ENCODE data around the gene SEPSECS.
"Not testable (repeated sequence)": the region's sequence is repeated elsewhere in the genome, so short reads cannot be mapped to it uniquely, and the experiment has no call there.

SEPSECS gene

GRCh38 chr4:25085671-25086070 lies 74.6 kb downstream of the SEPSECS start:
- DNase-seq (ENCODE audit: extremely low read depth, low read depth), result no peak
- TF ChIP-seq CTCF (IDR thresholded peaks at IDR 0.05; ENCODE audit: low read depth, low read length), result no peak

DNA sequence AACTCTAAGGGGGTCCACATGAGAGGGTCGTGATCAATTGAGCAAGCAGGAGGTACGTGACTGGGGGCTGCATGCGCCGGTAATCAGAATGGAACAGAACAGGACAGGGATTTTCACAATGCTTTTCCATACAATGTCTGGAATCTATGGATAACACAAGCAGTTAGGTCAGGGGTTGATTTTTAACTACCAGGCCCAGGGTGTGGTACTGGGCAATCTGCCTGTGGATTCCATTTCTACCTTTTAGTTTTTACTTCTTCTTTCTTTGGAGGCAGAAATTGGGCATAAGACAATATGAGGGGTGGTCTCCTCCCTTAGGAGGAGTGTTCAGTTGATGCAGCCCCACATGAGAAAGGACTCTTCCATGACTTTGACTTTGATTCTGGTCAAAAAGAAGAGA lies 76.8 kb downstream of the SEPSECS start:
- DNase-seq (ENCODE audit: extremely low read depth, low read depth), result not testable (repeated sequence)

DNA sequence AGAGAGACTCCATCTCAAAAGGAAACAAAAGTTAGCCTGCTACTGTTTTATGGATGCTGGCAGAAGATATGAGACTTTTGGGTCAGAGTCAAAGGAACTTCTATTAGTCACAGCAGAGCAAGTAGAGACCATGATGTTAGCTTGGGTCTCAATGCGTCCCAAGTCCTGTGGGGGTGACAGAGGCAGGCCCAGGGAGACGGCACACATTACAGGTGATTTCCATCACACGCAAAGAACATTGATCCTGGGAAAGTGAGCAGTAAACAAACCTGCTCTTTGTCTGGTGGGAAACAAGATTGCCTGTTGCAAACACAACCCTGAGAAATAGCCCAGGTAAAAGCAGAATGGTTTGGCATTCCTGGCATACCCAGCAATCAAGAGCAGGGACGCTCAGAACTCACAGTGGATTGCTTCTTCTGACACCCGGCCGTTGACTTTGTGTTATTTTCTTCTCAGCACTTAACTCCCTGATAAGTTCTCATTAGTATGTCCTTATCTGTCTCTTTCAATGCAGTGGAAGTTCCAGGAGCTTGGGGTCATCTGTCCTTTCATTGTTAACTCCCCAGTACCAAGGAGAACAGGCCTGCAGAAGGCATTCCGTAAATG lies 78.3 kb downstream of the SEPSECS start:
- no peak for TF ChIP-seq CTCF (IDR thresholded peaks at IDR 0.05; ENCODE audit: low read depth, low read length)
- no peak for DNase-seq (ENCODE audit: extremely low read depth, low read depth)

GRCh38 chr4:25080571-25080970 lies 79.7 kb downstream of the SEPSECS start:
- no peak for TF ChIP-seq CTCF (IDR thresholded peaks at IDR 0.05; ENCODE audit: low read depth, low read length)
- DNase-seq (ENCODE audit: extremely low read depth, low read depth), result no peak

- no peak for DNase-seq (ENCODE audit: extremely low read depth, low read depth)
- TF ChIP-seq CTCF (IDR thresholded peaks at IDR 0.05; ENCODE audit: low read depth, low read length), result no peak
Measured at GRCh38 chr4:25078523-25078922, 81.7 kb downstream of the SEPSECS start.

DNA sequence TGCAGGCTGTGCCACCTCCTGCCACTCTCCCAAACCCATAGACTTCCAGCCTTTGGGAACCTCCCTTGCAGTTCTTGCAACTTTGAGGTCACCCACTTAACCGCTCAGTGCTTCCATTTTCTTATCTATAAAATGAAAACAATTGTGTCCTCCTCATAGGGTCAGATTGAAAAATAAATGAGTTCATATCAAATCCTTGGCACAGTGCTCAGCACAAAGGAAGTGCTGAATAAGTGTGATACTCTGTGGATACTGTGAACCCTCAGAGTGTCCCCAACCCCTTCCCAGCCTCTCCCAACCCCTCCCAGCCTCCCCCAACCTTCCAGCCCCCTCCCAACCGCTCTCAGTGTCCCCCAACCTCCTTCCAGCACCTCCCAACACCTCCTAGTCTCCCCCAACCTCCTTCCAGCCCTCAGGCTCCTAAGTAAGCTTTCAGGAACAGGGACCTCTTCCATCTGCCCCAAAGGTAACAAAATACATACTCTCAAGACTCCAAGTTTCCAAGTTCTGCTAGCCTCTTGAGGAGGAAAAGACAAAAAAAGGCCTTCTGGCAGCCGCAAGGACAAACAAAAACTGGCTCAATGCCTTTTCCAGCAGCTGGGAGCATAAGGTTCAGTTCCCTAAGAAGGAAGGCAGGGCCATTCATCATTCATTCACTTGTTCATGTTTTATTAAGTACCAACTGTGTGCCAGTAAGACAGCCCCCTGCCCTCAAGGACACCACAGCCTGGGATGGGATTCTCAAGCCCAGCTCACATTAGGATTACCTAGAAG lies 83.4 kb downstream of the SEPSECS start:
- no peak for DNase-seq (ENCODE audit: extremely low read depth, low read depth)
- TF ChIP-seq CTCF (IDR thresholded peaks at IDR 0.05; ENCODE audit: low read depth, low read length), result no peak

DNA sequence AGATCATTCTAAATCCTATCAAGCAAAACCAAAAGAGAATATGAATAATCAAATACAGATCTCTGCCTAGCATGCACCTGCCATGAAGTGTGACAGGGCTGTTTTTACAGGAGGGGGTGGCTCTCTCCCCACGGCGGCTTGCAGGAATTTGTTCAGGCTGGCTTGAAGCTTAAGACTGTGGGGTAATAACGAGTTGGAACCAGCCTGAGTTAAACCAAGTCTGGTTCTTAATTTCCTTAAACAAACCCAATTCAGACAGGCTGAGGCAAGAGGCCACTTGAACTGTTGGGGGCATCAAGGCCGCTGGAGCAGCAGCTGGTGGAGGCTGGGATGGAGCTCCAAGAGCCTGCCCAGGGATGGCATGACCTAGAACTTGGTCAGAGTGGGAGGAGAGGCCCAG lies 84.4 kb downstream of the SEPSECS start:
- no peak for TF ChIP-seq CTCF (IDR thresholded peaks at IDR 0.05; ENCODE audit: low read depth, low read length)
- no peak for DNase-seq (ENCODE audit: extremely low read depth, low read depth)

DNA sequence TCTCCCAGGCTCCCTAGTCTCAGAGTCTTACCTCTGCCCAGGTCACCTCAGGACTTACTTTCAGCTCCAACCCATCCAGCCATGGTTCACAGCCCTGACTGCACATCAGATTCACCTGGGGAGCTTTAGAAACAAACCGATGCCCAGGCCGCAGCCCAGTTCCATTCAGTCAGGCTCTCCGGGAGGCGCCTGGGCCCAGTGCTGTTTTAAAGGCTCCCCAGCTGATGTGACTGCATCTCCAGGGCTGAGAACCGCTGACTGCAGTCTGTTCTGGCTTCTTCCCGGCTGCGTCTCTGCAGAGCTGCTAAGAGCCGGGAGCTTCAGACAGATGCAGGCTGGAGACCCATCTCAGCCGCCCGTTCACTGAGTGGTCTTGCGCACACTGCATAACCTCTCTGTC lies 85.1 kb downstream of the SEPSECS start:
- TF ChIP-seq CTCF (IDR thresholded peaks at IDR 0.05; ENCODE audit: low read depth, low read length), result no peak
- DNase-seq (ENCODE audit: extremely low read depth, low read depth), result no peak

All from AG09319 (cell line).